HL-60 (cell line): Measurements from ENCODE around the gene PREB.

Experiments used
- GABPA ChIP-seq: IDR thresholded peaks from 2 replicates; pipeline ENCODE4 v1.6.1; 2012; ENCODE audit warnings: low read depth
- TF ChIP-seq, protein P1 (sequence below): IDR thresholded peaks from one replicate; pipeline ENCODE4 v1.5.1; 2011; ENCODE audit warnings: low read length, control low read depth, inconsistent platforms; ENCODE audit not compliant: insufficient read depth

DNA sequence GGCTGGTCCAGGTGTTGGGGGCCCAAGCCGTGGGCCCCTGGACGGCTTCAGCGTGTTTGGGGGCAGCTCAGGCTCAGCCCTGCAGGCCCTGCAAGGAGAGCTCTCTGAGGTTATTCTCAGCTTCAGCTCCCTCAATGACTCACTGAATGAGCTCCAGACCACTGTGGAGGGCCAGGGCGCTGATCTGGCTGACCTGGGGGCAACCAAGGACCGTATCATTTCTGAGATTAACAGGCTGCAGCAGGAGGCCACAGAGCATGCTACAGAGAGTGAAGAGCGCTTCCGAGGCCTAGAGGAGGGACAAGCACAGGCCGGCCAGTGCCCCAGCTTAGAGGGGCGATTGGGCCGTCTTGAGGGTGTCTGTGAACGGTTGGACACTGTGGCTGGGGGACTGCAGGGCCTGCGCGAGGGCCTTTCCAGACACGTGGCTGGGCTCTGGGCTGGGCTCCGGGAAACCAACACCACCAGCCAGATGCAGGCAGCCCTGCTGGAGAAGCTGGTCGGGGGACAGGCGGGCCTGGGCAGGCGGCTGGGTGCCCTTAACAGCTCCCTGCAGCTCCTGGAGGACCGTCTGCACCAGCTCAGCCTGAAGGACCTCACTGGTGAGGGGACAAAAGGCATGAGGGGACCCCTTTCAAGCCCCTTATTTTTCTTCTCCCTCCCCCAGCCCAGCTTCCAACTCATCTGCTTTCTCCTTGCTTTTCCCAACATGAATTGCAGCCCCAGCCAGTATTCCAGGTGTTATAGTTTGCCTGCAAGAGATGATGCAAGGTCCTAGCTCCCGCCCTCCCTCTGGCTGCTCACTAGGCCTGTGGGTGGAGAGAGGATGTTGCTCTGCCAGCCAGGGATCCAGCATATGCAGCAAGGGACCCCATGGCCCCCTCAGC lies 50.8 kb downstream of the PREB start:
- TF ChIP-seq, protein P1, sequence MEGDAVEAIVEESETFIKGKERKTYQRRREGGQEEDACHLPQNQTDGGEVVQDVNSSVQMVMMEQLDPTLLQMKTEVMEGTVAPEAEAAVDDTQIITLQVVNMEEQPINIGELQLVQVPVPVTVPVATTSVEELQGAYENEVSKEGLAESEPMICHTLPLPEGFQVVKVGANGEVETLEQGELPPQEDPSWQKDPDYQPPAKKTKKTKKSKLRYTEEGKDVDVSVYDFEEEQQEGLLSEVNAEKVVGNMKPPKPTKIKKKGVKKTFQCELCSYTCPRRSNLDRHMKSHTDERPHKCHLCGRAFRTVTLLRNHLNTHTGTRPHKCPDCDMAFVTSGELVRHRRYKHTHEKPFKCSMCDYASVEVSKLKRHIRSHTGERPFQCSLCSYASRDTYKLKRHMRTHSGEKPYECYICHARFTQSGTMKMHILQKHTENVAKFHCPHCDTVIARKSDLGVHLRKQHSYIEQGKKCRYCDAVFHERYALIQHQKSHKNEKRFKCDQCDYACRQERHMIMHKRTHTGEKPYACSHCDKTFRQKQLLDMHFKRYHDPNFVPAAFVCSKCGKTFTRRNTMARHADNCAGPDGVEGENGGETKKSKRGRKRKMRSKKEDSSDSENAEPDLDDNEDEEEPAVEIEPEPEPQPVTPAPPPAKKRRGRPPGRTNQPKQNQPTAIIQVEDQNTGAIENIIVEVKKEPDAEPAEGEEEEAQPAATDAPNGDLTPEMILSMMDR = no peak
- no peak for TF ChIP-seq GABPA
